ENCODE results near the gene ATP2A3.
"Not testable (repeated sequence)": the region's sequence is repeated elsewhere in the genome, so short reads cannot be mapped to it uniquely, and the experiment has no call there.

ATP2A3 gene

GRCh38 chr17:3952186-3952585, 12.1 kb downstream of the ATP2A3 start:
- DNase-seq: no peak

- no peak for DNase-seq
These were observed 12.8 kb downstream of the ATP2A3 start for GRCh38 chr17:3951420-3951819.

- DNase-seq: no peak
These were observed 13.2 kb downstream of the ATP2A3 start for GRCh38 chr17:3951003-3951402.

DNA sequence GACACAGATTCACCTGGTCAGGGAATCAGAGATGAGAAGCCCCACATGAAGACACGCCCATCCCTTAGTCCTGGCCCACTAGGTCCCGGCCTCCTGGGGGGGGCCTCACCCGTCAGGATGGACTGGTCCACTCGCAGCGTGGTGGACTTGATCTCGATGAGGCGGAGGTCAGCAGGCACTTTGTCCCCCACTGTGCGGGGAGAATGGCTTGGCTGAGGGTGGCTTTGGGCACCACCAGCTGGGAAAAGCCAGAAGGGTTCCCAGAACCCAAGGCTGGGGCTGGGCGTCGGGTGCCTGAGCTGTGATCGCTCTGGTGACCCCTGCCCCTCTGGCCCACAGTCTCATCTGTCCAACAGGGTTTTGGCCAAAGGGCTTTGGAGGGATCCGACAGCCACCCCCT, 13.7 kb downstream of the ATP2A3 start:
- DNase-seq: no peak

GRCh38 chr17:3949418-3949817, 14.8 kb downstream of the ATP2A3 start:
- DNase-seq: no peak

DNA sequence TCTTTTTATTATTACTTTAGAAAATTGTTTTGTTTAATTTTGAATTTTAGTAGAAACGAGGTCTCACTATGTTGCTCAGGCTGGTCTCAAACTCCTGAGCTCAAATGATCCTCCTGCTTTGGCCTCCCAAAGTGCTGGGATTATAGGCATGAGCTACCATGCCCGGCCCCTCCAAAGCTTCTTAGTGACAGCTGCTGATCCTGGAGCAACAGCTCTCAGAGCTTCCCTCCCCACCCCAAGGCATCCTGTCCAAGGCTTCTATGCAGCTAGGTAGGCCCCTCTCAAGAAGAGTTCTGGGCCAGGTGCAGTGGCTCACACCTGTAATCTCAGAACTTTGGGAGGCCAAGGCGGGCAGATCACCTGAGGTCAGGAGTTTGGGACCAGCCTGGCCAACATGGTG, 15.7 kb downstream of the ATP2A3 start:
- not testable (repeated sequence) for DNase-seq

DNA sequence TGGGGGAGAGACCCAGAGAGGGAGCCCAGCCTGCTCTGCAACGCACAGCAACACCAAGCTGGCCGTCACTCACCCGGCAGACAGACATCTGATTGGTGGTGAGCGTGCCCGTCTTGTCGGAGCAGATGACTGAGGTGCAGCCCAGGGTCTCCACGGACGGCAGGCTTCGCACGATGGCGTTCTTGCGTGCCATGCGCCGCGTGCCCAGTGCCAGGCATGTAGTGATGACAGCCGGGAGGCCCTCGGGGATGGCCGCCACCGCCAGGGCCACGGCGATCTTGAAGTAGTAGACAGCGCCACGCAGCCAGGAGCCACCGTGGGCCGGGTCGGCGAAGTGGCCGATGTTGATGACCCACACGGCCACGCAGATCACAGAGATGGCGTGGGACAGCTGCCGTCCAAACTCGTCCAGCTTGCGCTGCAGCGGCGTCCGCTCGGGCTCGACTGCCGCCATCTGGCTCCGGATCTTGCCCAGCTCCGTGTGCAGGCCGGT, 16.9 kb downstream of the ATP2A3 start:
- DNase-seq: no peak

DNA sequence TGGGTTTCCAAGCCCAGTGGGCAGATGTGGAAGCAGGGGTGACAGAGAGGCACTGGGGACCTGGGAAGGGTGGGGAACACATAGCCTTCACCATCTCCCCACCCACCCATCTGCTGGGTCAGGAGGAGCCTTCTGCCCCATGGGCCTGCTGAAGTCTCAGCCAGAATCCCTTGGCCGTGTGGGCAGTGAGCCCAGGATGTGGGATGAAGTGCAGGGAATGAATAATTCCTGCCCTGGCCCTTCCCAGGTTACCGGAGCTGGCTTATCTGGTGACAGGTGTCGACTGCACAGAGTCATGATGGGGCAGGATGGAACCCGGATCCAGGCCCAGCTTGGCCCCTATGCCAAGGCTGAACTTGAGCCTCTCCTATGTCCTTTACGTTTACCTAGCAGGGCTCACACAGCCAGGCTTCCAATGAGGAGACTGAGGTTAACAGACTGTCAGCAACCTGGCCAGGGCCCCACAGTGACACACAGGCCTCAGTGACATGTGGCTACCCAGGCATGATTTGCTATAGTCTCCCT, 17.5 kb downstream of the ATP2A3 start:
- DNase-seq: no peak

- DNase-seq: no peak
These were observed 19.5 kb downstream of the ATP2A3 start for GRCh38 chr17:3944485-3945388.

- no peak for DNase-seq
These were observed 20.9 kb downstream of the ATP2A3 start for GRCh38 chr17:3943240-3943891.

DNA sequence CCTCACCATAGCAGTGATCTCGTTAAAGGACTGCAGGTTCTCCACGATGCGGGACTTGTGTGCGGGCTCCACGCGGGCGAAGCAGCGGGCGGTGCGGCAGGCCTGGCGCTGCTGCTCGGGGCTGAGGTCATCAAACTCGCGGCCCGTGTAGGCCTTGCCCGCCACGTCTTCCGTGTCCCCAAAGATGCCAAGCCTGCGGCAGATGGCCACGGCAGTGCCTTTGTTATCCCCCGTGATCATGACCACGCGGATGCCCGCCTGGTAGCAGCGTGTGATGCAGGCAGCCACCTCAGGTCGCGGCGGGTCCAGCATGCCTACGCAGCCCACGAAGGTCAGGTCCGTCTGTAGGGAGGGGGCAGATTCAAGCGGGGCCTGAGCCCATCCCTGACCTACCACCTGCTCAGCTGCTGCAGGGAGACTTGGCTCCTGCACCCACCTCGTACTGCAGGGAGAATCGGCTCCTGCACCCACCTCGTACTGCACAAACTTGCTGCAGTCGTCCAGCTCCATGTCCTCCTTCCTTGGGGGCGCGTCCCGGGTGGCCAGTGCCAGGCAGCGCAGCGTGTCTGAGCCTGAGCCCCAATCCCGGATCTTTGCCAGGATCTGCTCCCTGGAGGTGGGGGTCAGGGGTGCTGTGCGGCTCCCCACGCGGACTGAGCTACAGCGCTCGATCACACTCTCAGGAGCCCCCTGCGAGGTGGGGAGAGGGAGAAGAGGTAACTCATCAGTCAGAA, 23.1 kb downstream of the ATP2A3 start:
- no peak for DNase-seq

DNA sequence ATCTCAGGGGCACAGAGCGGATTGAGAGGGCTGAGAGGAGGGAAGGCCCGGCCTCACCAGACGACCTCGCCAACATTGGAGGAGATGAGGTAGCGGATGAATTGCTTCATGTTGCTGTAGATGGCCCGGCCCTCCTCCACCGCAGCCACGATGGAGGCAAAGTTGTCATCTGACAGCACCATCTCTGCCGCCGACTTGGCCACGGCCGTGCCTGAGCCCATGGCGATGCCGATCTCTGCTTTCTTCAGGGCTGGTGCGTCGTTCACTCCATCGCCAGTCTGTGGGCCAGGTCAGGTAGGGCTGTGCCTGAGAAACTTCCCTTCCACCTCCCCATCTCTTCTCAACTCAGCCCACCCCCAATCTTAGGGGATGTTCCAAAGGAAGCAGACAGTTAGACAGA, 26.9 kb downstream of the ATP2A3 start:
- no peak for DNase-seq

- no peak for DNase-seq
These were observed 28.3 kb downstream of the ATP2A3 start for GRCh38 chr17:3935825-3936355.

DNA sequence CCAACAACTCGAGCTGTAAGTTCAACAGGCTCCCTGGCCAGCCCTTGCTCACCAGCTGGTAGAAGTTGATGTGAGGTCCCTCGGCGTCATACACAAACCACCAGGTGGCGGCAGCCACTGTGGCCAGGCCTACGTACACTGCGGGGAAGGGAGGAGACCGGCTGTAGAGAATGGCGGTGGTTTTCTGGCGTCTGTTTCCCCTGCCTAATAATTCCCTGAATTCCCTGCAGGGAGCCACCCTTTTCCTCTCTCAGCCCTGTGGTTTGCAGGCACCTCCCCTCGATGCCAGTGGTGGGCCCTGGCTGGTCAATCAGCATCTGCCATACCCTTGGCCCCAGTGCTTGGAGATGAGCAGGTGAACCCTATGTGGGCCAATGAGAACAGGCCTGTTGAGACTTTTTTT, 29.1 kb downstream of the ATP2A3 start:
- no peak for DNase-seq

DNA sequence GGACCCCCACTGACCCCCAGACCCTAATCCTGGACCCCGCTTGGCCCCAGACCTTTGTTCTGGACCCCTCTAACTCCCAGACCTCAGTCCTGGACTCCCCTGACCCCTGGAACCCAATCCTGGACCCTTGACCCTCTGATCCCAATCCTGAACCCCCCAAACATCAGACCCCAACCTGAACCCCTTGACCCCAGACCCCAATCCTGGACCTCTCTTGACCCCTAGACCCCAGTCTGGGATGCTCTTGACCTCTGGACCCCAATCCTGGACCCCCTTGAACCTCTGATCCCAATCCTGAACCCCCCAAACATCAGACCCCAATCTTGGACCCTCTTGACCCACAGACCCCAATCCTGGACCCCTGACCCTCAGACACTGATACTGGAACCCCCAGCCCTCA, 34.5 kb downstream of the ATP2A3 start:
- no peak for DNase-seq

GRCh38 chr17:3929181-3929580, 35.1 kb downstream of the ATP2A3 start:
- no peak for DNase-seq

GRCh38 chr17:3928406-3928805, 35.8 kb downstream of the ATP2A3 start:
- DNase-seq: no peak

- no peak for DNase-seq
These were observed 36.5 kb downstream of the ATP2A3 start for GRCh38 chr17:3927628-3928340.

GRCh38 chr17:3926860-3927627, 37.2 kb downstream of the ATP2A3 start:
- no peak for DNase-seq

DNA sequence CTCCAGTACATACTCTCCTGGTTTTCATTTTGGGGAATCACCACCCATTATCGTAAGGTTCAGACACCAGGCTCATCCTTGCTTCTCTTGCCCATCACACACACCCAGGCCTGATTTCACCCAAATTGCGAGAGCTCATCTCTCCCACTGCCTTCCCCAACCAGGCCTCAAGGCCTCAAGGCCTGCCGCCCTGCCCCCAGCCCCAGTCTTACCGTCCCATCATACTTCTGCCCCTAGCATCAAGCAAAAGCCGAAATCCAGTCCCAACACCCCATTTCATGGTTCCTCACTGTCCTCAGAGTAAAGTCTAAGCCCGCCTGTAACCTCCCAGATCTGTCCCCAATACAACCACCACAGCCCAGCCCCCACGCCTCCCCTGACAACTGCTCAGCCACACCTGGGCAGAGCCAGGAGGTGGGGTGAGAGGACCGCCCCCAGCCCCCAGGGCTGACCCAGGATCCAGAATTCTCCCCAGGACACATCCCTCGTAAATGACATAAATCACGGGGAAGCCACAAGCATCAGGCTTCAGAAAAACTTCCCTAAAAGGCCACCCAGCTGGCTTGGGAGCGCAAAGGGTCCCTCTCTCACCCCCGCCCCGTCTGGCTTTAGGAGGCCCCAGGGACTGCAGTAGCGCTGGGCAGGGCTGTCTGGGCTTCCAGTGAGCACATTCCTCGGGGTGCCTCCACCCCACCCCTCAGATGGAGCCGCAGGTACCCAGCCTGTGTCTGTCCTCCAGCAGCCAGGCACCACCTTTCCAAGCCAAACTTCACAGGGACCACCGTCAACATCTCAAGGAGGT, 38.4 kb downstream of the ATP2A3 start:
- DNase-seq: no peak
